HCT116 (cell line): ENCODE data around the gene ARRDC3.

ENCODE experiments used
- SIN3A ChIP-seq: IDR thresholded peaks from 2 replicates; pipeline ENCODE4 v1.6.1; 2012; ENCODE audit warnings: low read depth
- TF ChIP-seq, protein P1 (sequence below), 3 experiments: fragments of 200-600 bp in 1 of 3; sonication (generic) in 1 of 3; IDR thresholded peaks in 2 of 3; conservative IDR thresholded peaks in 1 of 3; 2 replicates each; pipeline ENCODE4 v1.5.1; 2012 to 2017; ENCODE audit warnings: low read depth in 2 of 3, low read length in 2 of 3, antibody characterized with exemption in 1 of 3, borderline replicate concordance in 1 of 3, control low read depth in 1 of 3, mild to moderate bottlenecking in 1 of 3, mixed read lengths in 1 of 3, mixed run types in 1 of 3, moderate library complexity in 1 of 3; ENCODE audit not compliant: insufficient read depth in 1 of 3

DNA sequence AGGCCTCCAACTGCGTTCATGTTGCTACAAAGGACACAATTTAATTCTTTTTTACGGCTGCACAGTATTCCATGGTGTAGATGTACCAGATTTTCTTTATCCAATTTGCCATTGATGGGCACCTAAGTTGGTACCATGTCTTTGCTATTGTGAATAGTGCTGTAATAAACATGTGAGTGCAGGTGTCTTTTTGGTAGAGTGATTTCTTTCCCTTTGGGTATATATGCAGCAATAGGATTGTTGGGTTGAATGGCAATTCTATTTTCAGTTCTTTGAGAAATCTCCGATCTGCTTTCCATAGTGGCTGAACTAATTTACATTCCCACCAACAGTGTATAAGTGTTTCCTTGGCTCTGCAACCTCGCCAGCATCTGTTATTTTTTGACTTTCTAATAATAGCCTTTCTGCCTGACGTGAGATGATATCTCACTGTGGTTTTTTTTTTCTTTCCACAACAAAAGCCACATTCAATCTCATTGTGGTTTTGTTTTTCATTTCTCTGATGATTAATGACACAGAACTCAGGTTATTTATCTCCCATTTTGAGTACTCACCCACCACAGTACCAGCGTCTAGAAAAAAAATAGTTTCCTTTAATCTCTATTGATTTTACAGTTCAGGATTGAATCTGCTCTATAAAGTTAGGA is 21.9 kb downstream of the ARRDC3 start:
- no peak for TF ChIP-seq SIN3A
- TF ChIP-seq, protein P1, sequence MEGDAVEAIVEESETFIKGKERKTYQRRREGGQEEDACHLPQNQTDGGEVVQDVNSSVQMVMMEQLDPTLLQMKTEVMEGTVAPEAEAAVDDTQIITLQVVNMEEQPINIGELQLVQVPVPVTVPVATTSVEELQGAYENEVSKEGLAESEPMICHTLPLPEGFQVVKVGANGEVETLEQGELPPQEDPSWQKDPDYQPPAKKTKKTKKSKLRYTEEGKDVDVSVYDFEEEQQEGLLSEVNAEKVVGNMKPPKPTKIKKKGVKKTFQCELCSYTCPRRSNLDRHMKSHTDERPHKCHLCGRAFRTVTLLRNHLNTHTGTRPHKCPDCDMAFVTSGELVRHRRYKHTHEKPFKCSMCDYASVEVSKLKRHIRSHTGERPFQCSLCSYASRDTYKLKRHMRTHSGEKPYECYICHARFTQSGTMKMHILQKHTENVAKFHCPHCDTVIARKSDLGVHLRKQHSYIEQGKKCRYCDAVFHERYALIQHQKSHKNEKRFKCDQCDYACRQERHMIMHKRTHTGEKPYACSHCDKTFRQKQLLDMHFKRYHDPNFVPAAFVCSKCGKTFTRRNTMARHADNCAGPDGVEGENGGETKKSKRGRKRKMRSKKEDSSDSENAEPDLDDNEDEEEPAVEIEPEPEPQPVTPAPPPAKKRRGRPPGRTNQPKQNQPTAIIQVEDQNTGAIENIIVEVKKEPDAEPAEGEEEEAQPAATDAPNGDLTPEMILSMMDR (IDR thresholded peaks at IDR 0.05 in 2 of 3, conservative IDR thresholded peaks at IDR 0.05 in 1 of 3; ENCODE audit: borderline replicate concordance in 1 of 3, insufficient read depth in 1 of 3, low read depth in 2 of 3, low read length in 2 of 3): no peak
